ENCODE measurements around the gene SENP5.
"Not testable (repeated sequence)": the region's sequence is repeated elsewhere in the genome, so short reads cannot be mapped to it uniquely, and the experiment has no call there.

The SENP5 gene

GRCh38 chr3:196867507-196868296, at the start of gene SENP5:
Gene SENP5, plus strand, starts transcription at chr3:196867920. Its CDS starts 17,262 bp downstream, at chr3:196885182.
- peak; percentile 86 for DNase-seq

GRCh38 chr3:196821806-196822355, 45.8 kb upstream of the SENP5 start:
- DNase-seq = no peak

- DNase-seq = not testable (repeated sequence)
Observed at GRCh38 chr3:196829651-196830050, 38.1 kb upstream of the SENP5 start.

- DNase-seq = no peak
Observed at GRCh38 chr3:196835086-196835485, 32.6 kb upstream of the SENP5 start.

GRCh38 chr3:196836626-196837025, 31.1 kb upstream of the SENP5 start:
- DNase-seq = not testable (repeated sequence)

- peak; percentile 60 for DNase-seq
Observed at GRCh38 chr3:196837819-196838420, 29.8 kb upstream of the SENP5 start.

- DNase-seq = not testable (repeated sequence)
Observed at GRCh38 chr3:196839351-196839750, 28.4 kb upstream of the SENP5 start.

GRCh38 chr3:196842567-196843434, 24.9 kb upstream of the SENP5 start:
- no peak for DNase-seq

GRCh38 chr3:196843435-196844110, 24.1 kb upstream of the SENP5 start:
- DNase-seq = no peak

- DNase-seq = not testable (repeated sequence)
Observed at GRCh38 chr3:196844235-196845219, 23.2 kb upstream of the SENP5 start.

- not testable (repeated sequence) for DNase-seq
Observed at GRCh38 chr3:196848375-196848774, 19.3 kb upstream of the SENP5 start.

- no peak for DNase-seq
Observed at GRCh38 chr3:196849180-196849741, 18.5 kb upstream of the SENP5 start.

- not testable (repeated sequence) for DNase-seq
Observed at GRCh38 chr3:196863000-196863399, 4.7 kb upstream of the SENP5 start.

GRCh38 chr3:196867155-196867506, 589 bp upstream of the SENP5 start:
- no peak for DNase-seq

- DNase-seq = no peak
Observed at GRCh38 chr3:196868297-196868661, 559 bp downstream of the SENP5 start.

GRCh38 chr3:196872316-196872715, 4.6 kb downstream of the SENP5 start:
- no peak for DNase-seq

GRCh38 chr3:196874511-196875094, 6.9 kb downstream of the SENP5 start:
- DNase-seq = not testable (repeated sequence)

GRCh38 chr3:196875258-196875657, 7.5 kb downstream of the SENP5 start:
- DNase-seq = no peak

GRCh38 chr3:196883361-196883760, 15.6 kb downstream of the SENP5 start:
- DNase-seq = no peak

GRCh38 chr3:196886144-196886543, 18.4 kb downstream of the SENP5 start:
- no peak for DNase-seq

All from fibroblast of upper back skin (primary cell).